ENCODE measurements around the gene PRKAR1A.
"Not testable (repeated sequence)": the region's sequence is repeated elsewhere in the genome, so short reads cannot be mapped to it uniquely, and the experiment has no call there.

Gene PRKAR1A

GRCh38 chr17:68581863-68582645, 69.8 kb downstream of the PRKAR1A start:
- DNase-seq, result no peak

GRCh38 chr17:68582867-68583266, 70.6 kb downstream of the PRKAR1A start:
- DNase-seq, result not testable (repeated sequence)

- peak; percentile 50 for DNase-seq
Measured at GRCh38 chr17:68584581-68585303, 72.5 kb downstream of the PRKAR1A start.

- no peak for DNase-seq
Measured at GRCh38 chr17:68585643-68586042, 73.4 kb downstream of the PRKAR1A start.

GRCh38 chr17:68587026-68587425, 74.8 kb downstream of the PRKAR1A start:
- DNase-seq, result no peak

GRCh38 chr17:68587847-68588246, 75.6 kb downstream of the PRKAR1A start:
- no peak for DNase-seq

GRCh38 chr17:68588362-68588761, 76.1 kb downstream of the PRKAR1A start:
- no peak for DNase-seq

GRCh38 chr17:68589086-68589485, 76.9 kb downstream of the PRKAR1A start:
- no peak for DNase-seq

- peak; percentile 73 for DNase-seq
Measured at GRCh38 chr17:68591583-68591982, 79.4 kb downstream of the PRKAR1A start.

- DNase-seq, result no peak
Measured at GRCh38 chr17:68592009-68592408, 79.8 kb downstream of the PRKAR1A start.

- peak; percentile 86 for DNase-seq
Measured at GRCh38 chr17:68592682-68593641, 80.7 kb downstream of the PRKAR1A start.

- DNase-seq, result no peak
Measured at GRCh38 chr17:68594552-68594951, 82.3 kb downstream of the PRKAR1A start.

GRCh38 chr17:68595496-68595895, 83.3 kb downstream of the PRKAR1A start:
- peak; percentile 77 for DNase-seq

GRCh38 chr17:68595986-68596385, 83.8 kb downstream of the PRKAR1A start:
- DNase-seq, result no peak

- no peak for DNase-seq
Measured at GRCh38 chr17:68596411-68596945, 84.2 kb downstream of the PRKAR1A start.

- DNase-seq, result no peak
Measured at GRCh38 chr17:68598074-68598473, 85.8 kb downstream of the PRKAR1A start.

- no peak for DNase-seq
Measured at GRCh38 chr17:68598545-68598961, 86.3 kb downstream of the PRKAR1A start.

GRCh38 chr17:68599091-68599490, 86.9 kb downstream of the PRKAR1A start:
- DNase-seq, result no peak

GRCh38 chr17:68599552-68600066, 87.4 kb downstream of the PRKAR1A start:
- DNase-seq, result no peak

GRCh38 chr17:68600067-68600930, 88.1 kb downstream of the PRKAR1A start:
- DNase-seq, result no peak

Data from right hindlimb (tissue), 1 donor.